Measurements from ENCODE around the gene RIGI.

The RIGI gene

DNA sequence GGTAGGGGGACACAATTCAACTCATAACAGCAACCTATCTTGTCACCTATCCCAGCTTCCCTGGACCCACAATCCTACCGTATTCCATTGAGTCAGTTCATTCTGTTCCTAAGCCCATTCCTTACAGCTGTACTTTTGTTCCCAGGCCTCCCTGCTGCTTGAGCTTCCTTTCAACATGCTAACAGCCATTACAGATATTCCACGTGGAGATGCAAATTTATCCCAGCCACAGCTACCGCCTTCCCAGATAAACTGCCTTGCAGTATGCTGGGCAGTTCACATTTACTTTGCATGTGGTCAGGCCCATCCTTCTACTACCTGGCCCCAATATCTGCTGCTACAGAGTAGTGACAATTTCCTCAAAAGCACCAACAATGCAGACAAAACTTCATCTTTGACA, 23.0 kb downstream of the RIGI start:
- TF ChIP-seq, protein P1, sequence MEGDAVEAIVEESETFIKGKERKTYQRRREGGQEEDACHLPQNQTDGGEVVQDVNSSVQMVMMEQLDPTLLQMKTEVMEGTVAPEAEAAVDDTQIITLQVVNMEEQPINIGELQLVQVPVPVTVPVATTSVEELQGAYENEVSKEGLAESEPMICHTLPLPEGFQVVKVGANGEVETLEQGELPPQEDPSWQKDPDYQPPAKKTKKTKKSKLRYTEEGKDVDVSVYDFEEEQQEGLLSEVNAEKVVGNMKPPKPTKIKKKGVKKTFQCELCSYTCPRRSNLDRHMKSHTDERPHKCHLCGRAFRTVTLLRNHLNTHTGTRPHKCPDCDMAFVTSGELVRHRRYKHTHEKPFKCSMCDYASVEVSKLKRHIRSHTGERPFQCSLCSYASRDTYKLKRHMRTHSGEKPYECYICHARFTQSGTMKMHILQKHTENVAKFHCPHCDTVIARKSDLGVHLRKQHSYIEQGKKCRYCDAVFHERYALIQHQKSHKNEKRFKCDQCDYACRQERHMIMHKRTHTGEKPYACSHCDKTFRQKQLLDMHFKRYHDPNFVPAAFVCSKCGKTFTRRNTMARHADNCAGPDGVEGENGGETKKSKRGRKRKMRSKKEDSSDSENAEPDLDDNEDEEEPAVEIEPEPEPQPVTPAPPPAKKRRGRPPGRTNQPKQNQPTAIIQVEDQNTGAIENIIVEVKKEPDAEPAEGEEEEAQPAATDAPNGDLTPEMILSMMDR (IDR thresholded peaks at IDR 0.05): no peak
- Histone ChIP-seq H3K4me3 (no peak overlapping the region), H3K27me3 (no peaks in the 10 kb centered on the region), H3K36me3 (peaks cover 15 to 18% (median 16%) of the 10 kb centered on the region in 3 donors), H3K27ac (no peak overlapping the region), H3K4me1 (peaks cover 0 to 5% (median 0%) of the 10 kb centered on the region in 4 donors), H3K9me3 (no peaks in the 10 kb centered on the region)
- intact Hi-C loops (cut with DNase I; ENCODE audit: low total_unique reads): no loop called here
- no peak for DNase-seq

- intact Hi-C loops (cut with DNase I; ENCODE audit: low total_unique reads): no loop called here
- H3K4me1 ChIP-seq: peaks cover 0 to under 1% (median 0%) of the 10 kb centered on the region in 4 donors
- no peaks in the 10 kb centered on the region for H3K9me3 ChIP-seq
- H3K27ac ChIP-seq: no peak overlapping the region
- H3K4me3 ChIP-seq: no peak overlapping the region
- no peaks in the 10 kb centered on the region for H3K27me3 ChIP-seq
- no peak for DNase-seq
- H3K36me3 ChIP-seq: peaks cover 16 to 24% (median 19%) of the 10 kb centered on the region in 3 donors
- TF ChIP-seq, protein P1 (IDR thresholded peaks at IDR 0.05): no peak
Measured at GRCh38 chr9:32502464-32502863, 23.5 kb downstream of the RIGI start.

DNA sequence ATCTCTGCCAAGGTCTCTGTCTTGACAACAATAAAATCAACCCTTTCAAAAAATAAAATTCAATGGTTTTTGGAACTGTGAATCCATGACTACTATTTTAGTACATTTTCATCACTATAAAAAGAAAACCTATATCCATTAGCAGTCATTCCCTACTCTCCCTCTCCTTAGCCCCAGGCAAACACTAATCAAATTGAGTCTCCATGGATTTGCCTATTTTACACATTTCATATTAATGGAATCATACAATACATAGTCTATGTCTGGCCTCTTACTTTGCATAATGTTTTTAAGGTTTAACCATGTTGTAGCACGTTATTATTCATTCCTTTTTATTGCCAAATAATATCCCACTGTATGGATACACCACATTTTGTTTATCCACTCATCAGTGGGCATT, 24.1 kb downstream of the RIGI start:
- intact Hi-C loops (cut with DNase I; ENCODE audit: low total_unique reads): no loop called here
- Histone ChIP-seq H3K4me1 (no peaks in the 10 kb centered on the region), H3K9me3 (no peaks in the 10 kb centered on the region), H3K27ac (no peak overlapping the region), H3K27me3 (no peaks in the 10 kb centered on the region), H3K36me3 (peaks cover 16 to 29% (median 25%) of the 10 kb centered on the region in 3 donors), H3K4me3 (no peak overlapping the region)
- TF ChIP-seq, protein P1 (IDR thresholded peaks at IDR 0.05): no peak
- no peak for DNase-seq

DNA sequence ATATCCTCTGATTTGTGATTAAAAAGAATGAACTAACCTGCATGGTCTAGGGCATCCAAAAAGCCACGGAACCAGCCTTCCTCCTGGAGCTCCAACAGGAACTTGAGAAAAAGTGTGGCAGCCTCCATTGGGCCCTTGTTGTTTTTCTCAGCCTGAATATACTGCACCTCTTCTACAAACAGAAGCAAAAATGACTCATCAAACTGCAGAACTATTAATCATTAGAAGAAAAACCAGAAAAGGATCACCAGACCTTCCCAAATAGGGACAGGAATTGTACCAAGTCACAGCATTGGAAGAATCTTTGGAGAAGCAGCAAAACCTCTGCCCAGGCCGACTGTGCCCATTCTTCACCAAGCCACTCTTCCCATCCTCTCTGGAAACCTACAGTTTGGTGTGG, 25.2 kb downstream of the RIGI start:
- intact Hi-C loops (cut with DNase I; ENCODE audit: low total_unique reads): no loop called here
- no peaks in the 10 kb centered on the region for H3K4me1 ChIP-seq
- H3K27me3 ChIP-seq: no peaks in the 10 kb centered on the region
- TF ChIP-seq, protein P1 (IDR thresholded peaks at IDR 0.05): no peak
- H3K4me3 ChIP-seq: no peak overlapping the region
- H3K9me3 ChIP-seq: no peaks in the 10 kb centered on the region
- no peak for DNase-seq
- no peak overlapping the region for H3K27ac ChIP-seq
- H3K36me3 ChIP-seq: peaks cover 16 to 37% (median 34%) of the 10 kb centered on the region in 3 donors

- no peak overlapping the region for H3K27ac ChIP-seq
- H3K36me3 ChIP-seq: peaks cover 16 to 42% (median 42%) of the 10 kb centered on the region in 3 donors
- TF ChIP-seq, protein P1 (IDR thresholded peaks at IDR 0.05): no peak
- no peaks in the 10 kb centered on the region for H3K27me3 ChIP-seq
- DNase-seq: no peak
- intact Hi-C loops (cut with DNase I; ENCODE audit: low total_unique reads): no loop called here
- no peak overlapping the region for H3K4me3 ChIP-seq
- no peaks in the 10 kb centered on the region for H3K4me1 ChIP-seq
- H3K9me3 ChIP-seq: no peaks in the 10 kb centered on the region
Measured at GRCh38 chr9:32497921-32498320, 28.1 kb downstream of the RIGI start.

GRCh38 chr9:32490601-32491000, 35.4 kb downstream of the RIGI start:
- no peak for DNase-seq
- intact Hi-C loops (cut with DNase I; ENCODE audit: low total_unique reads): no loop called here
- TF ChIP-seq, protein P1 (IDR thresholded peaks at IDR 0.05): no peak
- Histone ChIP-seq H3K4me1 (no peaks in the 10 kb centered on the region), H3K4me3 (no peak overlapping the region), H3K9me3 (no peaks in the 10 kb centered on the region), H3K36me3 (peaks cover 27 to 53% (median 46%) of the 10 kb centered on the region in 3 donors), H3K27me3 (no peaks in the 10 kb centered on the region), H3K27ac (no peak overlapping the region)

Data from tibial artery (tissue), 4 donors.